Lower leg skin (tissue), 4 donors: Measurements from ENCODE around the gene VDR. TPM values are rescaled to one million over a fixed set of nuclear protein-coding genes. Genes with fewer than 3 reads are reported as not detected.

ENCODE experiments used
- DNase-seq, 2 donors: peaks; one replicate each; pipeline ENCODE4 v3.0.0-alpha.2; 2019; ENCODE audit warnings: low spot score in 2 of 2
- H3K4me3 ChIP-seq: fragments of 200-600 bp; sonication (generic); 2 replicates; pipeline ENCODE4 v1.5.1; 2017; ENCODE audit warnings: mild to moderate bottlenecking, low read depth; ENCODE audit not compliant: poor library complexity, severe bottlenecking
- POLR2A ChIP-seq, 2 donors: fragments of 450-650 bp; IDR thresholded peaks; one replicate each; pipeline ENCODE4 v1.6.1; 2016 to 2017; ENCODE audit warnings: antibody characterized with exemption in 2 of 2, mild to moderate bottlenecking in 1 of 2, moderate library complexity in 1 of 2
- WGBS, 2 donors: methylation state at CpG; one replicate each; pipeline ENCODE4 v1.1.5; 2018; 5-methylcytosine and 5-hydroxymethylcytosine counted together
- intact Hi-C: fragments of 100-400 bp; cut with DNase I; formaldehyde crosslinking; loops from one replicate; pipeline ENCODE4 v1.15.0; 2023; ENCODE audit warnings: low total_unique reads
- total RNA-seq, 4 donors: library from RNA; depleted of rRNA; stranded (reverse); fragments of >200 nt; gene quantifications; one replicate each; pipeline ENCODE4 v1.1.0, GENCODE V29; 2016
- TF ChIP-seq, protein P1 (sequence below), 3 donors: fragments of 450-650 bp; IDR thresholded peaks; one replicate each; pipeline ENCODE4 v1.5.1; 2016; ENCODE audit warnings: antibody characterized with exemption in 3 of 3, mild to moderate bottlenecking in 3 of 3, moderate library complexity in 2 of 3

Gene VDR
- total RNA-seq, 4 donors from 2014 or later = 35.9 to 58.1 (median 39.4) TPM

DNA sequence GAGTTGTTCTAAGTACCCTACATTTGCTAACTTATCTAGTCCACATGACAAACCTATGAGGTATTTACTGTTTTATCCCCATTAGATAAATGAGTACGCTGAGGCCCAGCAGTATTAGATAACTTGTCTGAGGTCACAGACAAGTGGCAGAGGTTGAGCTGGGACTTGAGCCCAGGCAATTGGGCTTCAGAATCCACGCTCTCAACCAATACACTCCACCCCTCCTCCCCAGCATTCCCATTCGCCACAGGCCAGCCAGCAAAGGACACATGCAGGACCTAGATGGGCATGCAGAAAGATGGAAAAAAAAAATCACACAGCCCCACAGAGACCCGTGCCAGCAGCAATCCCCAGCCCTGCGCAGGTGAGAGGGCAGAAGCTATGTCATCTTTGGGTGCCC, 97.5 kb downstream of the VDR start:
- 61 to 63% methylated on average over 5 of the region's 5 CpGs for whole genome bisulfite sequencing, 2 donors
- DNase-seq = no peak
- intact Hi-C loops = no loop called here
- TF ChIP-seq, protein P1, sequence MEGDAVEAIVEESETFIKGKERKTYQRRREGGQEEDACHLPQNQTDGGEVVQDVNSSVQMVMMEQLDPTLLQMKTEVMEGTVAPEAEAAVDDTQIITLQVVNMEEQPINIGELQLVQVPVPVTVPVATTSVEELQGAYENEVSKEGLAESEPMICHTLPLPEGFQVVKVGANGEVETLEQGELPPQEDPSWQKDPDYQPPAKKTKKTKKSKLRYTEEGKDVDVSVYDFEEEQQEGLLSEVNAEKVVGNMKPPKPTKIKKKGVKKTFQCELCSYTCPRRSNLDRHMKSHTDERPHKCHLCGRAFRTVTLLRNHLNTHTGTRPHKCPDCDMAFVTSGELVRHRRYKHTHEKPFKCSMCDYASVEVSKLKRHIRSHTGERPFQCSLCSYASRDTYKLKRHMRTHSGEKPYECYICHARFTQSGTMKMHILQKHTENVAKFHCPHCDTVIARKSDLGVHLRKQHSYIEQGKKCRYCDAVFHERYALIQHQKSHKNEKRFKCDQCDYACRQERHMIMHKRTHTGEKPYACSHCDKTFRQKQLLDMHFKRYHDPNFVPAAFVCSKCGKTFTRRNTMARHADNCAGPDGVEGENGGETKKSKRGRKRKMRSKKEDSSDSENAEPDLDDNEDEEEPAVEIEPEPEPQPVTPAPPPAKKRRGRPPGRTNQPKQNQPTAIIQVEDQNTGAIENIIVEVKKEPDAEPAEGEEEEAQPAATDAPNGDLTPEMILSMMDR (IDR thresholded peaks at IDR 0.05) = no peak
- no peak for TF ChIP-seq POLR2A (IDR thresholded peaks at IDR 0.05)
- no peak overlapping the region for H3K4me3 ChIP-seq

DNA sequence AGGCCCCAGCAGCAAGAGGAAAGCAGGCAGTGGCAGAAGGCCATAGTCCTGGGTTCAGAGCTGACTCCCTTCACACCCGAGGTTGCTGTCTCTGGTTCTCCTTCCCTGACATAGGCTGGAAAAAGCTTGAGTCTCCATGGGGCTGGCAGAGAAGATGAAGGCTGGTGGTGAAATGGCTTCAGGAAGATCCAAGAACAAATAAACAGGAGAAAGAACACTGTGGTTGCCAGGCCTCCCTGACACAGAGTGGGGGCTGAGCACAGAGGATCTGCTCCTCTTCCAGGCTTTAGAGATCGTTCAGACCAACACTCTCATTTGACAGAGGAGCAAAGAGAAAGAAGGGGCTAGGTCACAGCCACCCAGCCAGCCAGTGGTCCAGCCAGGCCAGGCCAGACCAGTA, 99.4 kb downstream of the VDR start:
- intact Hi-C loops = no loop called here
- no peak overlapping the region for H3K4me3 ChIP-seq
- TF ChIP-seq, protein P1 (IDR thresholded peaks at IDR 0.05) = no peak
- TF ChIP-seq POLR2A (IDR thresholded peaks at IDR 0.05) = no peak
- WGBS, 2 donors = 28 to 39% methylated on average over 2 of the region's 2 CpGs
- no peak for DNase-seq

DNA sequence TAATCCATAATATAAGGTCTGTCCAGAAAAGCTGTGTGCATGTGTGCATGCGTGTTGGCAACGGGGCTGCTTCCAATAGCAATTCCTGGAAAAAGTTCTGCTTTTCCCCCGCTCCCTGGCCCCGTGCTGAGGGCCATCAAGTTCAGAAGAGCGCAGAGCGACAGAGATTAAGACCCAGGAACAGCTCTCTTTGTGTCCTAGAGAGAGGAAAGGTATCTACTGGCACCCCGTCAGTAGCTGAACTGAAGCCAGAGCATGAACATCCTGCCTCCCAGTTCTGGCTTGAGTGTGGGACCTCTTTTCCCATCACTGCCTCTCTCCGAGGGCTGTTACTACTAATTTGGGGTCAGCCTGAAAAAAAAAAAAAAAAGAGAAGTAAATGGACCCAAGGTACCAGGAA, 100.6 kb downstream of the VDR start:
- TF ChIP-seq, protein P1 (IDR thresholded peaks at IDR 0.05) = no peak
- TF ChIP-seq POLR2A (IDR thresholded peaks at IDR 0.05) = no peak
- DNase-seq = no peak
- H3K4me3 ChIP-seq = no peak overlapping the region
- intact Hi-C loops = no loop called here
- WGBS, 2 donors = 56 to 58% methylated on average over 8 of the region's 8 CpGs

- DNase-seq = no peak
- intact Hi-C loops = no loop called here
- TF ChIP-seq, protein P1 (IDR thresholded peaks at IDR 0.05) = no peak
- TF ChIP-seq POLR2A (IDR thresholded peaks at IDR 0.05) = no peak
- 75 to 77% methylated on average over 12 of the region's 12 CpGs for WGBS, 2 donors
- no peak overlapping the region for H3K4me3 ChIP-seq
Observed at GRCh38 chr12:47803191-47803875, 101.5 kb downstream of the VDR start.

GRCh38 chr12:47802312-47802711, 102.5 kb downstream of the VDR start:
- TF ChIP-seq, protein P1 (IDR thresholded peaks at IDR 0.05) = no peak
- TF ChIP-seq POLR2A (IDR thresholded peaks at IDR 0.05) = no peak
- intact Hi-C loops = no loop called here
- no peak overlapping the region for H3K4me3 ChIP-seq
- DNase-seq = no peak
- WGBS, 2 donors = 37 to 41% methylated on average over 5 of the region's 5 CpGs

GRCh38 chr12:47801904-47802246, 102.9 kb downstream of the VDR start:
- WGBS, 2 donors = 47 to 51% methylated on average over 9 of the region's 9 CpGs
- intact Hi-C loops = no loop called here
- TF ChIP-seq POLR2A (IDR thresholded peaks at IDR 0.05) = no peak
- TF ChIP-seq, protein P1 (IDR thresholded peaks at IDR 0.05) = no peak
- no peak overlapping the region for H3K4me3 ChIP-seq
- DNase-seq = no peak
